Activated CD4-positive, alpha-beta memory T cell treated with anti-CD3 and anti-CD28 coated beads, Interleukin-2, amount 10 ng/mL, durations not matched to agents 7 days and 5 days (primary cell): Measurements from ENCODE around the gene ATP11C. TPM values are rescaled to one million over a fixed set of nuclear protein-coding genes. Genes with fewer than 3 reads are reported as not detected.

Experiments
- CTCF ChIA-PET: fragments of 350-600 bp; sonication (Branson Sonifier 250); formaldehyde crosslinking; loops from one replicate; lab custom pipeline; 2021; ENCODE audit warnings: antibody characterized with exemption, inconsistent platforms; lab: Charles Lee
- POLR2A ChIA-PET: fragments of 350-600 bp; sonication (Branson Sonifier 250); formaldehyde crosslinking; loops from one replicate; lab custom pipeline; 2021; ENCODE audit warnings: antibody characterized with exemption; lab: Charles Lee
- DNase-seq: peaks from one replicate; pipeline ENCODE4 v3.0.0-alpha.2; 2020
- H3K27ac Mint-ChIP-seq: one replicate; pipeline ENCODE4 v1.8.0; 2021; ENCODE audit warnings: mild to moderate bottlenecking, mixed read lengths
- H3K27me3 Mint-ChIP-seq: one replicate; pipeline ENCODE4 v1.8.0; 2021; ENCODE audit warnings: mixed read lengths
- H3K36me3 Mint-ChIP-seq: one replicate; pipeline ENCODE4 v1.8.0; 2021; ENCODE audit warnings: low read depth, mixed read lengths
- H3K4me1 Mint-ChIP-seq: one replicate; pipeline ENCODE4 v1.8.0; 2021; ENCODE audit warnings: mixed read lengths
- H3K4me3 Mint-ChIP-seq: one replicate; pipeline ENCODE4 v1.8.0; 2021; ENCODE audit warnings: mild to moderate bottlenecking, mixed read lengths
- H3K9me3 Mint-ChIP-seq: one replicate; pipeline ENCODE4 v1.8.0; 2021; ENCODE audit warnings: mixed read lengths
- total RNA-seq, 2 experiments: library from RNA; stranded (reverse); gene quantifications; one replicate each; pipeline ENCODE4 v1.2.3, GENCODE V29; 2021

ATP11C gene
- total RNA-seq, 2 experiments from 2014 or later, result 11.3 to 12.3 TPM

DNA sequence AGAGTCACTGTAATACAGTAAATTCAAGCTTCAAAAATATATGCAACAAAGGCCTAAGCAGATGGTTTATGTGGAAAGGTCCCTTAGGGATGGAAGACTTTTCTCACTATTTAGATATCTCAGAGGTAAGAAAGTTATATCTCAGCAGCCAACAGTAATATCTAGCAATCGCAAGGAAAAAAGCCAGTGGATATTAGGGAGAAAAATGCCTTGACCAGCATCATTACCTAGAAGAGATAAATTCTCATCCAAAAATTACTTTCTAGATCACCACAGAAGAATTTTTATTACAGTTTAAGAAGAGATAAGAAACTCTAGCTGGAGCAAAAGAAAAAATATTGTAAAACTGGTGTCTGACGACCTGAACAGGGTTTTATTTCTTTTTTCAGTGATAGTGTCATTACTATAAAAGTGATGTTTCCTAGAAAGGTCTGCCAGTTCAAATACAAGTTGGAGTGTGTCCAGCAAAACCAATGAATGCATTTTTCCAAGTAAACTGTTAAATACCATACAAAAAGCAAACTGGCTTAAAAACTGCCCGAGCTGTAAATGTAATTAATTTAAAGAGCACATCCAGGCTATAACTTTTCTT lies 100.0 kb downstream of the ATP11C start:
- Mint-ChIP-seq H3K36me3 (no peaks in the 10 kb centered on the region), H3K27ac (no peak overlapping the region), H3K4me3 (no peak overlapping the region), H3K9me3 (no peaks in the 10 kb centered on the region), H3K4me1 (peaks cover 9% of the 10 kb centered on the region), H3K27me3 (no peaks in the 10 kb centered on the region)
- DNase-seq, result no peak
- CTCF ChIA-PET, result no interaction called here
- POLR2A ChIA-PET, result no interaction called here

DNA sequence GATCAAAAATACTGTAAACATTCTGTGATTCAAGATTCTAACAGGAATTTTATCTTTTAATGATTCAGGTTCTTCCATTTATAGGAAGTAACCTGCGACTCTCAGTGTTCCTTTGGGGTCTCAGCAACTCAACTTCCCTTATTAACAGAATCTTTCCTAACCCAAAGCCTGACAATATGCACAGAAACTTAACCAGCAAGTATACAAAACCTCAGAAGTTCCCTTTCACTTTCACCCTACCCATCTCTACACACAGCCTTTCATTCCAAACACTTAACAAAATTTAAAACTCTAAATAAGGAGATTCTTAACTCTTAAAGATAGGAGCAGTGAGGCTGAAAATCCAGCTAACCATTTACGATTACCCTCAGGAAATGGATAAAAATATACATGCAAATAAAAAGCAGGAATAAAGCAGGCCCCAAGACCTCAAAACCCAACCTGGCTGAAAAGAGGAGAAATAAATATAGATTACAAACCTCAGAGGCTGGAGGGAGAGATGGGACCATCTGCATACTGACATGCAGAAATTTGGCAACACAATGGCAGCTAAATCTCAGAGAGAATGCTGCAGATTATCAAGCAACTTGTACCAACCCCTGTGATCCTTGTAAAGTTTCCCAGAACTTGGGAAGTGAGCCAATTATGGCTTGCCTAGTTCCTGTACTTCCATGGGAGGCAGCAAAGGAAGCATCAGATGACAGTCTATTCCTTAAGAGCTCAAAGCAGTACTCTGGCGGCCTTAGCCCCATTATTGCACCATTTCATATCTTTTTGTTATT lies 101.0 kb downstream of the ATP11C start:
- no peak for DNase-seq
- Mint-ChIP-seq H3K27ac (no peak overlapping the region), H3K36me3 (no peaks in the 10 kb centered on the region), H3K4me1 (peaks cover 9% of the 10 kb centered on the region), H3K27me3 (no peaks in the 10 kb centered on the region), H3K9me3 (no peaks in the 10 kb centered on the region), H3K4me3 (no peak overlapping the region)
- POLR2A ChIA-PET, result no interaction called here
- CTCF ChIA-PET, result no interaction called here

DNA sequence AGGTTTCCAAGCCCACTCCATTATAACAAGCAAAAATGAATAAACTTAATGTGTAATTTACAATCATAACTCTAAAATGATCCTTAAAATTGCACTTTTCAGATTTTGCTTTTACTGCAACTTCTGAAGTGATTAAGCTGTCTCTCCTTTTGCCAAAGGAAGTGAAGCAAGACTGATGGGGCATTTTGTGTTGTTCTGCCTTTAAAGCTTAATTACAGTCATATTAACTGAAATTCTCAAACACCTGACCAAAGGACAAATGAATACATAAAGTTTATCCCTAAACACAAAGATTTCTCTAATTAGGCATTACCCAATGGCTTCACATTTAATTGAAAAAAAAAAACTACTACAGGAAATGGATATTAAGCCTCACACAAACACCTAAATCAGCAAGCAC lies 101.8 kb downstream of the ATP11C start:
- Mint-ChIP-seq H3K4me3 (no peak overlapping the region), H3K4me1 (peaks cover 9% of the 10 kb centered on the region), H3K27me3 (no peaks in the 10 kb centered on the region), H3K36me3 (no peaks in the 10 kb centered on the region), H3K27ac (no peak overlapping the region), H3K9me3 (no peaks in the 10 kb centered on the region)
- ChIA-PET CTCF (no interaction called here), POLR2A (no interaction called here)
- DNase-seq, result no peak

DNA sequence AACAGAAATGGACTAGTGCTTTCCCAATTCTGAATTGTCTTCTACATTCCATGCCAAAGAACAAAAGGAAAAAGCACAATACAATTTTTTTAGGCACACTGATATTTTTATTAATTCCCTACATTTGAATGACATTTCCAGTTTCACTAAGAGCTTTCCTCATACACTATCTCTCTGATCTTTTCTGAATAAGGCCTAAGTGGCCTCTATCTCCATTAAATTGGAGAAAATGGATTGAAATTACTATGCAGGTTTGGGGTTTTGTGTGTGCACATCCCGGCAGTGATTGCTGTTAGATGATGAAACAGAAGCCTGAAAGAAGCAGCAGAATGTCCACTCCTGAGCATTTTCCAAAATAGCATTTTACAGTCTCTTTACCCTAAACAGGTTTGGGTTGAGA lies 104.0 kb downstream of the ATP11C start:
- Mint-ChIP-seq H3K27ac (no peak overlapping the region), H3K9me3 (no peaks in the 10 kb centered on the region), H3K4me1 (peaks cover 9% of the 10 kb centered on the region), H3K36me3 (no peaks in the 10 kb centered on the region), H3K27me3 (no peaks in the 10 kb centered on the region), H3K4me3 (no peak overlapping the region)
- ChIA-PET CTCF (no interaction called here), POLR2A (no interaction called here)
- no peak for DNase-seq

DNA sequence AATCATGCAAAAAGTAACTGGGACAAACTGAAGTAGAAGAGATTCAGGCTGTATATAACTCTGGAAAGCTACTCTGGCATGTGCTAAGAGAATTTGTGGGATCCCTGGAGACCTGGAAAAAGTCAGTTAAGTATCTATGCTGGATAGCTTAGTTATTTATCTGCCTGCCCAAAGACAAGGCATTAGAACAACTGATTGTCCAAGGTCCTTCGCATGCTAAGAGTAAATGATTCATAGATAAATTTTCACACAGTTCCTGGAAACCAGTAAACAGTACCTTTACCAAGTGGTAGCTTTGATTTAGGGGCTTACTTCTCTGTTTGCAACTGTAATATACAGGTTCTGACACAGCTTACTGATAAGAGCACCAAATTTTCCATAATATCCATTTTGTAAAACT lies 104.8 kb downstream of the ATP11C start:
- H3K9me3 Mint-ChIP-seq, result no peaks in the 10 kb centered on the region
- H3K4me3 Mint-ChIP-seq, result no peak overlapping the region
- no peaks in the 10 kb centered on the region for H3K27me3 Mint-ChIP-seq
- no peaks in the 10 kb centered on the region for H3K36me3 Mint-ChIP-seq
- CTCF ChIA-PET, result no interaction called here
- H3K27ac Mint-ChIP-seq, result no peak overlapping the region
- POLR2A ChIA-PET, result no interaction called here
- H3K4me1 Mint-ChIP-seq, result peaks cover 9% of the 10 kb centered on the region
- DNase-seq, result no peak

DNA sequence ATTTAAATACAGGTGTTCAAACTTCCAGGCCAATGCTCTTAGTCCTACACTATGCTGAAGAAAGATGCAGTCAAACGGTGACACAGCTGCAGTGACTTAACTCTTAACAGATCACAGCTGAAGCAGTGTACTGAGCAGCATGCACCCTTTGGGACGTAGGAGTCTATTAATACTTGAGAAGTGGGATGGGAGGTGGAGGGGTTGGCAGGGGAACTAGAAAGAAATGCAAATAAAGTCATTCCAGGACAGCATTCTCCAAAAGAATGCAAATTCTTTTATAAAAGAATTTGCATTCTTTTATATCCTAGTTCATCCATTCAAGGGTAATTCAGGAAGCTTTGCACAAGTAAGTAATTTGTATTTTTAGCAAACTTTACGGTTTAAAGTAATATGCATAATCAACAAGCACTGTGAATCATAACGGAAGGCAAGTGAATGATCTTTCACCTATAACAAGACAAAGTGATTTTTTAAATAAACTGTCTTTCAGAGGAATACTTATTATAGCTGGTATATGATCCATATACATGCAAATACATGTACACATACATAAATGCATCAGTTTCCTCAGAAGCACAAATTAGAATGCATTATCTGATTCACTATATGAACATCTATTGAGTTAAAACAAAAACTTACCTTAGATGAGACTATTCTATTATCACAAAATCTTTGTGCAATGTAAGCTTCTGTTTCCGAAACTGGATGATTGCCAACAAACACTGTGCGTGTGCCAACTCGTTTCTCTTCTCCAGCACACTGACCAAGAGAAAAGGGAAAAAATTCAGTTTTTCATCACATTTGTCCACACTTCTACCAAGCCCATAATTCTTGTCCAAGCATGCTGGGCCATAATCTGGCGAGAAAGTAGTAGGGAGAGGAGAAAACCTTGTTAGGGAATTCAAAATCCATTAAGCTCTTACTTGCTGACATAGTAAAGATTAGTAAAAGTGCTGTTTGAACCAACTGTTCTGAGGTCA lies 106.5 kb downstream of the ATP11C start:
- peaks cover 3% of the 10 kb centered on the region for H3K4me1 Mint-ChIP-seq
- no peak overlapping the region for H3K27ac Mint-ChIP-seq
- H3K9me3 Mint-ChIP-seq, result no peaks in the 10 kb centered on the region
- H3K36me3 Mint-ChIP-seq, result no peaks in the 10 kb centered on the region
- H3K4me3 Mint-ChIP-seq, result no peak overlapping the region
- DNase-seq, result no peak
- ChIA-PET CTCF (no interaction called here), POLR2A (no interaction called here)
- H3K27me3 Mint-ChIP-seq, result no peaks in the 10 kb centered on the region

DNA sequence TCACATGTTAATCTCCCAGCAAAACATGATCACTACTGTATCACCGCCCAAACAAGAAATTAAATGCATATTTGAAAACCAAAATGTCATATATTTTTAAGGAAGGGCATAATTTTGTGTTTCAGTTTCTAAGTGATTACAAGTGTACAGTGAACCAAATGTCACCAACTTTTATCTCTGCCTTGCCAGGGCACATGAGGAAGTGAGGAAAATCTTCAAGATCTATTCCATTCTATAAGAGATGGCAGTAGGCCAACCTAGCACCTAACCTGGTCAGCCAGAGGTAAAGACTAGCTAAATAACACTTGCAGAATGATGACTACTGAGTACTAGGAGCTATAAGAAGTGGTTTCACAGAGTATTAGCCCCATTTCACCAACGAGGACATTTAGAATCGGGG lies 107.2 kb downstream of the ATP11C start:
- no peaks in the 10 kb centered on the region for H3K9me3 Mint-ChIP-seq
- no peak overlapping the region for H3K4me3 Mint-ChIP-seq
- ChIA-PET CTCF (no interaction called here), POLR2A (no interaction called here)
- H3K27ac Mint-ChIP-seq, result no peak overlapping the region
- H3K4me1 Mint-ChIP-seq, result no peaks in the 10 kb centered on the region
- H3K36me3 Mint-ChIP-seq, result no peaks in the 10 kb centered on the region
- no peak for DNase-seq
- no peaks in the 10 kb centered on the region for H3K27me3 Mint-ChIP-seq

DNA sequence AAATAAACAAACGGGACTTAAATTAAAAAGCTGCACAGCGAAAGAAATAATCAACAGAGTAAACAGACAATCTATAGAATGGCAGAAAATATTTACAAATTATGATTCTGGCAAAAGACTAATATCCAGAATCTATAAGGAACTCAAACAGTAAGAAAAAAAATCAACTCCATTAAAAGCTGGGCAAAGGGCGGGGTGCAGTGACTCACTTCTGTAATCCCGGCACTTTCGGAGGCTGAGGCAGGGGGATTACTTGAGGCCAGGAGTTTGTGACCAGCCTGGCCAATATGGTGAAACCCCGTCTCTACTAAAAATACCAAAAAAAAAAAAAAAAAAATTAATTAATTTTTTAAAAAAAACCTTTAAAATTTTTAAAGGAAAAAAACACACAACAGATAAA lies 109.0 kb downstream of the ATP11C start:
- H3K4me3 Mint-ChIP-seq, result no peak overlapping the region
- no peak overlapping the region for H3K27ac Mint-ChIP-seq
- peaks cover under 1% of the 10 kb centered on the region for H3K36me3 Mint-ChIP-seq
- H3K27me3 Mint-ChIP-seq, result no peaks in the 10 kb centered on the region
- H3K9me3 Mint-ChIP-seq, result no peaks in the 10 kb centered on the region
- DNase-seq, result no peak
- CTCF ChIA-PET, result no interaction called here
- POLR2A ChIA-PET, result no interaction called here
- H3K4me1 Mint-ChIP-seq, result no peaks in the 10 kb centered on the region

DNA sequence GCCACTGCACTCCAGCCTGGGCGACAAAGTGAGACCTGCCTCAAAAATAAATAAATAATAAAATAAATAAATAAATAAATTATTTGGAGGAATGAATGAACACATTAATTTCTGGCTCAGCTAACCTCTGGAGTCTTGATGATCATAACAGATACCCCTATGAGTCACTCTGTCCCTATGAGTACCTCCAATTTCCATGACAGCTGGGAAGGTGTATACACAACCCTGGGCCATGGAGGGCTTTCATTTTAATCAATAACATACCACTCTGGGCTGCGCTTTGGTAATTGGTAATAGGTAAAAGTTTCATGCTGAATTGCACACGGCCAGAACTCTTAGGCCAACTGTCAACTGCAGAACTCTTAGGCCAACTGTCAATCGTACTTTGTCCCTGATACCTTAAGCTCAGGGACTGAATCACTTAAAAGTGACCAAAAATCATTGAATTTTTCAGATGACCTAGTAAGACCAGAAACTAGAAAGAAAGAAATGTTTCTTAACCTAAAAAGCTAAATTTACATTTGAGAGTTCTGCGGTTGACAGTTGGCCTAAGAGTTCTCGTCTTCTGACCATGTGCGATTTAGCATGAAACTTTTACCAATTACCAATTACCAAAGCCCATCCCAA lies 112.4 kb downstream of the ATP11C start:
- peaks cover 7% of the 10 kb centered on the region for H3K4me1 Mint-ChIP-seq
- no peaks in the 10 kb centered on the region for H3K27me3 Mint-ChIP-seq
- H3K36me3 Mint-ChIP-seq, result peaks cover 16% of the 10 kb centered on the region
- no peak overlapping the region for H3K4me3 Mint-ChIP-seq
- ChIA-PET POLR2A (no interaction called here), CTCF (no interaction called here)
- DNase-seq, result no peak
- no peak overlapping the region for H3K27ac Mint-ChIP-seq
- H3K9me3 Mint-ChIP-seq, result no peaks in the 10 kb centered on the region

DNA sequence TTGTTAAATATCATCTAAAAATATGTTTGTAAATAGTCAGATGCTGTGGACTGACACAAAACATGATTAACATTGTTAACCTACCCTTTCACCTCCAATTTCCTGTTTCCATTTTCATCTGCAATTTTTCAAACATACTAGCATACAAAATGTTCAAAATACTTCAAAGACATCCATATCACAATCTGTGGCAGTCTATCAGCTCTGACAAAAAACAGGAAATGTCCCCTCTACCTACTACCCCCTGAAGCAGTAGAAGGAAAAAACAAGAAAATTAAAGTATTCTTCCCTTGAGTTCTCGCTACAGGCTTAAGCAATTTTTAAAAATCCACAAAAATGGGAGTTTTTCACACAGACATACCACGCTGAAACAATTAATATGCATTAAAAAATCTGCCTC lies 116.6 kb downstream of the ATP11C start:
- Mint-ChIP-seq H3K36me3 (peaks cover 25% of the 10 kb centered on the region), H3K4me3 (no peak overlapping the region), H3K27me3 (no peaks in the 10 kb centered on the region), H3K27ac (no peak overlapping the region), H3K9me3 (no peaks in the 10 kb centered on the region), H3K4me1 (peaks cover 7% of the 10 kb centered on the region)
- CTCF ChIA-PET, result no interaction called here
- POLR2A ChIA-PET, result no interaction called here
- DNase-seq, result no peak

DNA sequence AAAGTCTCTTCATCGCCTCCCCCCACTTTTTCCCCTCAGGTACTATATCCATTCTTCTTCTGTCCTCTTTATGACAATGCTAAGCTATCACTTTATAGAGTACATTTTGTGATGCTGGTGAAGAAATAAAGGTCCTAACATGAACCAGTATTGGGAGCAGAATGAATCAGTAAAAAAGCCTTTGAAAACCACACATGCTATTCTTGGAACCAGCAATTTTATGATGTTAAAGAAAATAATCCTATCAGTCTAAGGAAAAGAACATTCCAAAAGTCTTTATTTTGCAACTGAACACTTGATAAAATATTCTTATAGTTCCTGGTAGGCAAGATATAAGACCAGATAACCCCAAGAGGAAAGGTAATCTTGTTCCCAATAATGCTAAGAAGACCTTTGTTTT lies 117.1 kb downstream of the ATP11C start:
- H3K9me3 Mint-ChIP-seq, result no peaks in the 10 kb centered on the region
- POLR2A ChIA-PET, result no interaction called here
- peaks cover 25% of the 10 kb centered on the region for H3K36me3 Mint-ChIP-seq
- peaks cover 7% of the 10 kb centered on the region for H3K4me1 Mint-ChIP-seq
- CTCF ChIA-PET, result no interaction called here
- no peak overlapping the region for H3K4me3 Mint-ChIP-seq
- H3K27me3 Mint-ChIP-seq, result no peaks in the 10 kb centered on the region
- DNase-seq, result no peak
- no peak overlapping the region for H3K27ac Mint-ChIP-seq

DNA sequence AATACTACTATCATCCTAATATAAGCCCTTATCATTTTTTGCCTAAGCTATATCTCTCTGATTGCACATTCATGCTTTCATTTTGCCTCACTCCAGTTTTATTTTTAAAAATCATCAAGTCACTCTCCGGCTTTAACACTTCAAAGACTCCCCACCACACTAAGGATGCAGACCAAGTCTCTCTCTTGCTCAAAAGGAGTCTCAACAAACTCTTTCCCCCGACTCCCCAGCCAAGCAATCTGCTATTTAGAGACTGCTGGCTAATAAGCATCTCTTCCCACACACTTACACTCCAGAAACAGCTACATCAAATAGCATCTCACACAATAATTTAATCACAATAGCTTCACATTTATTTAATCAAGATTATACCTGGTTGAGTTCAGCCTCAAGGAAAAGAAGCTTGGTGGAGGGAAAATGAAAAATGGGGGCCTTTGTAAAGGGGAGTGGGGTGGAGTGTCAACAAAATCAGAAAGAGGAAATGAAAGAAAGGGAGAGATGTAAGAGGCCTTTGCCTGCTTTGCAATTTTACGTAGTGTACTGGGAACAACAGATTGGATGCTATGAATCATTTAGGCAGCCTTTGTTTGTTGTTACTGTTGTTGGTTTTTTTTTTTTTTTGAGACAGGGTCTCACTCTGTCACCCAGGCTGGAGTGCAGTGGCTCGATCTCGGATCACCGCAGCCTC lies 120.8 kb downstream of the ATP11C start:
- Mint-ChIP-seq H3K27ac (no peak overlapping the region), H3K27me3 (no peaks in the 10 kb centered on the region), H3K36me3 (peaks cover 22% of the 10 kb centered on the region), H3K4me1 (peaks cover 7% of the 10 kb centered on the region), H3K9me3 (peaks cover 3% of the 10 kb centered on the region), H3K4me3 (no peak overlapping the region)
- DNase-seq, result no peak
- POLR2A ChIA-PET, result no interaction called here
- CTCF ChIA-PET, result no interaction called here
